Smooth muscle cell (in vitro differentiated cells): ENCODE measurements around the gene HSPA4L. TPM values are rescaled to one million over a fixed set of nuclear protein-coding genes. Genes with fewer than 3 reads are reported as not detected.

Experiments
- DNase-seq: peaks from one replicate; lab custom pipeline; 2025; ENCODE audit not compliant: unreplicated experiment; lab: John Stamatoyannopoulos, UW
- H2AFZ ChIP-seq: fragments of 200-600 bp; sonication (generic); 2 replicates; pipeline ENCODE4 v1.6.0; 2016; ENCODE audit warnings: antibody characterized with exemption, low read depth, mild to moderate bottlenecking
- H3F3A ChIP-seq: fragments of 200-600 bp; sonication (generic); 2 replicates; pipeline ENCODE4 v1.6.0; 2017; ENCODE audit warnings: antibody characterized with exemption, low read depth
- H3K27ac ChIP-seq: fragments of 200-600 bp; sonication (generic); 2 replicates; pipeline ENCODE4 v1.5.1; 2016; ENCODE audit warnings: low read depth, mild to moderate bottlenecking
- H3K27me3 ChIP-seq: fragments of 200-600 bp; sonication (generic); 2 replicates; pipeline ENCODE4 v1.6.1; 2016; ENCODE audit warnings: low read depth, mild to moderate bottlenecking
- H3K36me3 ChIP-seq: fragments of 200-600 bp; sonication (generic); 2 replicates; pipeline ENCODE4 v1.5.1; 2016; ENCODE audit warnings: low read depth
- H3K4me1 ChIP-seq: fragments of 200-600 bp; sonication (generic); 2 replicates; pipeline ENCODE4 v1.5.1; 2016; ENCODE audit warnings: low read depth
- H3K4me2 ChIP-seq: fragments of 200-600 bp; sonication (generic); 2 replicates; pipeline ENCODE4 v1.6.0; 2016; ENCODE audit warnings: mild to moderate bottlenecking
- H3K4me3 ChIP-seq: fragments of 200-600 bp; sonication (generic); 2 replicates; pipeline ENCODE4 v1.5.1; 2016; ENCODE audit warnings: mild to moderate bottlenecking
- H3K79me2 ChIP-seq: fragments of 200-600 bp; sonication (generic); 2 replicates; pipeline ENCODE4 v1.6.0; 2016; ENCODE audit warnings: low read depth, mild to moderate bottlenecking
- H3K9ac ChIP-seq: fragments of 200-600 bp; sonication (generic); 2 replicates; pipeline ENCODE4 v1.6.0; 2016; ENCODE audit warnings: low read depth
- H3K9me3 ChIP-seq: fragments of 200-600 bp; sonication (generic); replicated peaks from 2 replicates; pipeline ENCODE4 v1.5.1; 2016; ENCODE audit warnings: low read depth
- H4K20me1 ChIP-seq: fragments of 200-600 bp; sonication (generic); 2 replicates; pipeline ENCODE4 v1.6.0; 2016; ENCODE audit warnings: low read depth
- WGBS: methylation state at CpG from one replicate; pipeline ENCODE4 v1.1.7; 2016; ENCODE audit warnings: low lambda C conversion rate; 5-methylcytosine and 5-hydroxymethylcytosine counted together
- polyA plus RNA-seq: library from polyadenylated mRNA; unstranded; fragments of >200 nt; fragmentation: Nextera tagmentation; extraction: Ambion mirVana; gene quantifications from 2 replicates; pipeline ENCODE4 v1.2.1, GENCODE V29; 2016
- total RNA-seq: library from RNA; depleted of rRNA; stranded (reverse); fragments of >200 nt; gene quantifications from 2 replicates; pipeline ENCODE4 v1.2.3, GENCODE V29; 2014
- TF ChIP-seq, protein P1 (sequence below): fragments of 200-600 bp; sonication (generic); IDR thresholded peaks from 2 replicates; pipeline ENCODE4 v1.5.1; 2017; ENCODE audit warnings: borderline replicate concordance, mild to moderate bottlenecking, antibody characterized with exemption; ENCODE audit not compliant: insufficient read depth, poor library complexity, severe bottlenecking

The HSPA4L gene
- total and polyA plus RNA-seq, 2 experiments from 2014 or later: 0.95 to 5.0 TPM

DNA sequence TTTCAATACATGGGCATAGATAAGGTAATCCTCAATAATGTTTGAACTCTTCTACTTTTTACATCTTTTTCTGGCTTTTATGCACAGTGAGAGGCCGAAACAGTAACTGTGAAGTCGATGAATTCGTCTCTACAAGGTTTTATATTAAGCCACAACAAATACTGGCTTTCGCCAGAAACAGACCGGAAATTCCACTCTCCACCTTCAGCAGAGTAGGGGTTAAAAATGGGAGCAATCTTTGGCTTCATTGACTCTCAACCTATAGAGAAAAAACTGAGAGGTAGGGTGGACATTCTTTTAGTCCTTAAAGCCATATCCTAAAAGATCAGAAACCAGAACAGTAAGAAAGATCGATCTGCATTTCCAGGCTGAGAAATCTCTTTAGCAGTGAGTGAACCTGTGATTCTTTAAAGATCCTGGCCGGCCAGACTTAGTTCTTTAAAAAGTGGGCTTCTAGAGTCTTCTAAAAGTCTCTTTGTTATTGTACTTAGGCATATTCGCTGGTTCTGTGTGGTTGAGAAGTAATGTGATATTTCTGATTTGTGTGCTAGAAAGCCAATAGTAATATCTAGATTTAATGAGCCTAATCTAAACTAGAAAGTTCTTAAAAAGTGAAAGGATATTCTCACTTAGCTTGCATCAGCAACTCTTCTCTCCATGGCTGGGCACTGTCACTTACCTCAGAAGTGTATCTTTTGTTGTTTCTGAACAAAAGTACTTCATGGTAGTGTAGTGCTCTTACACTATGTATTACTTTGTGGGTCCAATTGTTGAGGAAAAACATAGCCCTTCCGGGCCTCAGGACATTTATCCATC, 2.0 kb downstream of the HSPA4L start:
- DNase-seq: no peak
- no peaks in the 10 kb centered on the region for H3K79me2 ChIP-seq
- no peaks in the 10 kb centered on the region for H3K4me1 ChIP-seq
- H3K4me3 ChIP-seq: peak overlapping the region; percentile 62
- H2AFZ ChIP-seq: peak overlapping the region; percentile 21
- 87% methylated on average over 9 of the region's 9 CpGs for WGBS
- H4K20me1 ChIP-seq: no peaks in the 10 kb centered on the region
- H3K27ac ChIP-seq: peak overlapping the region; percentile 61
- peak overlapping the region; percentile 26 for H3K9ac ChIP-seq
- no peaks in the 10 kb centered on the region for H3K36me3 ChIP-seq
- H3K27me3 ChIP-seq: peaks cover 23% of the 10 kb centered on the region
- H3F3A ChIP-seq: peaks cover 7% of the 10 kb centered on the region
- peak overlapping the region; percentile 90 for H3K4me2 ChIP-seq
- TF ChIP-seq, protein P1, sequence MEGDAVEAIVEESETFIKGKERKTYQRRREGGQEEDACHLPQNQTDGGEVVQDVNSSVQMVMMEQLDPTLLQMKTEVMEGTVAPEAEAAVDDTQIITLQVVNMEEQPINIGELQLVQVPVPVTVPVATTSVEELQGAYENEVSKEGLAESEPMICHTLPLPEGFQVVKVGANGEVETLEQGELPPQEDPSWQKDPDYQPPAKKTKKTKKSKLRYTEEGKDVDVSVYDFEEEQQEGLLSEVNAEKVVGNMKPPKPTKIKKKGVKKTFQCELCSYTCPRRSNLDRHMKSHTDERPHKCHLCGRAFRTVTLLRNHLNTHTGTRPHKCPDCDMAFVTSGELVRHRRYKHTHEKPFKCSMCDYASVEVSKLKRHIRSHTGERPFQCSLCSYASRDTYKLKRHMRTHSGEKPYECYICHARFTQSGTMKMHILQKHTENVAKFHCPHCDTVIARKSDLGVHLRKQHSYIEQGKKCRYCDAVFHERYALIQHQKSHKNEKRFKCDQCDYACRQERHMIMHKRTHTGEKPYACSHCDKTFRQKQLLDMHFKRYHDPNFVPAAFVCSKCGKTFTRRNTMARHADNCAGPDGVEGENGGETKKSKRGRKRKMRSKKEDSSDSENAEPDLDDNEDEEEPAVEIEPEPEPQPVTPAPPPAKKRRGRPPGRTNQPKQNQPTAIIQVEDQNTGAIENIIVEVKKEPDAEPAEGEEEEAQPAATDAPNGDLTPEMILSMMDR: no peak
- no peaks in the 10 kb centered on the region for H3K9me3 ChIP-seq

DNA sequence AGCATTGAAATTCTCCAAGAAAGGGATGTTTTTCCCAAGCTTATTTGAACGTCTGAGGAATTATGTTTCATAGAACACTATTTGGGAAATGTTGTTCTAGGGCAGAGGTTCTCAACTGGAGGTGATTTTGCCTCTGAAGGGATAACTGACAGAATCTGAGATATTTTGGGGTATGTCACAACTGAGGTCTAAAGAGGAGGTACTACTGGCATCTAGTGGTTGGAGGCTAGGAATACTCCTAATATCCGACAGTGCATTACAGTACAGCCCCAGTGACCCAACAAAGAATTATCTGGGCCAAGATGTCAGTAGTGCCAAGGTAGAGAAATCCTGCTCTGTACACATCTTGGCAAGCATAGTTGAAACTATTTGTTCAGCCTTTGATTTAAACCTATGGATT, 6.4 kb downstream of the HSPA4L start:
- TF ChIP-seq, protein P1: no peak
- Histone ChIP-seq H3K9ac (no peak overlapping the region), H3K4me2 (no peak overlapping the region), H3K27me3 (peaks cover 11% of the 10 kb centered on the region), H3K9me3 (no peaks in the 10 kb centered on the region), H3F3A (no peaks in the 10 kb centered on the region), H4K20me1 (no peaks in the 10 kb centered on the region), H2AFZ (no peak overlapping the region), H3K4me1 (no peaks in the 10 kb centered on the region), H3K79me2 (no peaks in the 10 kb centered on the region), H3K27ac (no peak overlapping the region), H3K36me3 (no peaks in the 10 kb centered on the region), H3K4me3 (no peak overlapping the region)
- DNase-seq: no peak
- 52% methylated on average over 2 of the region's 2 CpGs for WGBS

DNA sequence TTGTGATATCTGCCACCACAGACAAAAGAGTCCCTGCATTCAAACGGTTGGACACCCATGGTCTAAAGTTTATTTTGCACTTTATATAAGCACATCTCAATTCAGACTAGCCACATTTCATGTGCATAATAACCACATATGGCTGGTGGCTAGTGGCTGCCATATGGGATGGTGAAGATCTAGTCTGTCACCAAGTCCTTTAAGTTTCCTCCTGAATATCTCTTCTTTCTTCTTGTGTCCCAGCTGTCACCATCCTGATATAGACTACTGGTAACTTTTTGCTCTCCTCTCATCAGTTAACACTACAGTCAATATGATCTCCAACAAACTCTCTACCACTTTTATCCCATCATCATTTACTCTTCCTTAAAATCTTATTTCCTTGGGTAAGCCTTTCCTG, 9.3 kb downstream of the HSPA4L start:
- H3K4me2 ChIP-seq: no peak overlapping the region
- H3K36me3 ChIP-seq: no peaks in the 10 kb centered on the region
- H2AFZ ChIP-seq: no peak overlapping the region
- TF ChIP-seq, protein P1: no peak
- no peak for DNase-seq
- H3K27me3 ChIP-seq: no peaks in the 10 kb centered on the region
- H3F3A ChIP-seq: no peaks in the 10 kb centered on the region
- no peak overlapping the region for H3K9ac ChIP-seq
- H3K9me3 ChIP-seq: no peaks in the 10 kb centered on the region
- H4K20me1 ChIP-seq: no peaks in the 10 kb centered on the region
- H3K27ac ChIP-seq: no peak overlapping the region
- H3K79me2 ChIP-seq: no peaks in the 10 kb centered on the region
- 78% methylated on average over 1 of the region's 1 CpG for WGBS
- no peak overlapping the region for H3K4me3 ChIP-seq
- no peaks in the 10 kb centered on the region for H3K4me1 ChIP-seq

DNA sequence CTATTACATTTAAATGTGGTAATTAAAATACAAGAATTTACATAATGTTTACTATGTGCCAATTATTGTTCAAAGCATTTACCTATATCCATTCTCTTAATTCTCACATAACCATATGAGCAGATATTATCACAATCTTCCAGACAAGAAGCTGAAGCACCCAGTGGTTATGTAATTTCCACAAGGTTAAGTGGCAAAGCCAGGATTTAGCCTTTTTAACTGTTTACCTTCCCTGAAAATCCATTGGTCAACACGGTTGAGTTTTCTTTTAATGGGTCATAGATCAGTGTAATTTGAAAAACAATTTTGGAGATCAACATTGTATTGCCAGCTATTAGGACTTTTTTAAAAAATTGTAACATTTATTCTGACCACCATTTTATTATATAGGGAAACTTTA, 11.4 kb downstream of the HSPA4L start:
- no peaks in the 10 kb centered on the region for H3K9me3 ChIP-seq
- no peak overlapping the region for H3K9ac ChIP-seq
- H3K36me3 ChIP-seq: no peaks in the 10 kb centered on the region
- H3F3A ChIP-seq: no peaks in the 10 kb centered on the region
- H3K4me3 ChIP-seq: no peak overlapping the region
- TF ChIP-seq, protein P1: no peak
- H3K27me3 ChIP-seq: no peaks in the 10 kb centered on the region
- no peak overlapping the region for H3K4me2 ChIP-seq
- DNase-seq: no peak
- no peak overlapping the region for H2AFZ ChIP-seq
- no peaks in the 10 kb centered on the region for H4K20me1 ChIP-seq
- no peaks in the 10 kb centered on the region for H3K79me2 ChIP-seq
- no peaks in the 10 kb centered on the region for H3K4me1 ChIP-seq
- 84% methylated on average over 1 of the region's 1 CpG for WGBS
- H3K27ac ChIP-seq: no peak overlapping the region
